WTC11 (cell line): ENCODE data around the gene STIP1. TPM values are rescaled to one million over a fixed set of nuclear protein-coding genes. Genes with fewer than 3 reads are reported as not detected.

ENCODE experiments used
- ATAC-seq: fragments of 200-7000 bp; cut with Tn5 transposase; 2 replicates; pipeline ENCODE4 v1.10.0; 2021; ENCODE audit warnings: mild to moderate bottlenecking, moderate library complexity
- CTCF ChIA-PET: fragments of 300-600 bp; sonication (Branson Sonifier 250); formaldehyde crosslinking; loops from one replicate; lab custom pipeline; 2021; ENCODE audit warnings: antibody characterized with exemption; lab: Charles Lee
- POLR2A ChIA-PET: fragments of 350-600 bp; sonication (Branson Sonifier 250); formaldehyde crosslinking; loops from one replicate; lab custom pipeline; 2021; ENCODE audit warnings: antibody characterized with exemption; lab: Charles Lee
- DNase-seq: peaks from one replicate; pipeline ENCODE4 v3.0.0; 2021; ENCODE audit warnings: low spot score
- H3K27ac Mint-ChIP-seq: 2 replicates; pipeline ENCODE4 v1.8.0; 2021; ENCODE audit warnings: mixed read lengths
- H3K27me3 Mint-ChIP-seq: 2 replicates; pipeline ENCODE4 v1.8.0; 2021; ENCODE audit warnings: low read depth, mild to moderate bottlenecking, moderate library complexity, mixed read lengths
- H3K36me3 Mint-ChIP-seq: 2 replicates; pipeline ENCODE4 v1.8.0; 2021; ENCODE audit warnings: mixed read lengths
- H3K4me1 Mint-ChIP-seq: 2 replicates; pipeline ENCODE4 v1.8.0; 2022; ENCODE audit warnings: mixed read lengths
- H3K4me3 Mint-ChIP-seq: 2 replicates; pipeline ENCODE4 v1.8.0; 2021; ENCODE audit warnings: mild to moderate bottlenecking, moderate library complexity, mixed read lengths
- H3K9me3 Mint-ChIP-seq: 2 replicates; pipeline ENCODE4 v1.8.0; 2021; ENCODE audit warnings: mixed read lengths
- ATF3 ChIP-seq: sonication (generic); formaldehyde crosslinking; conservative IDR thresholded peaks from 2 replicates; pipeline ENCODE4 v1.8.1; 2022; ENCODE audit warnings: mild to moderate bottlenecking, missing genetic modification reagents
- ERG ChIP-seq: fragments of 250-450 bp; sonication (Bioruptor Pico); IDR thresholded peaks from 2 replicates; pipeline ENCODE4 v1.8.0; 2021; ENCODE audit warnings: mild to moderate bottlenecking
- FOXP1 ChIP-seq: sonication (generic); formaldehyde crosslinking; IDR thresholded peaks from 2 replicates; pipeline ENCODE4 v1.8.0; 2022; ENCODE audit warnings: missing genetic modification reagents, mild to moderate bottlenecking, moderate library complexity, borderline replicate concordance
- JUN ChIP-seq: sonication (generic); formaldehyde crosslinking; IDR thresholded peaks from 2 replicates; pipeline ENCODE4 v1.8.0; 2023; ENCODE audit warnings: mild to moderate bottlenecking, missing genetic modification reagents
- MYBL2 ChIP-seq: sonication (generic); formaldehyde crosslinking; IDR thresholded peaks from 2 replicates; pipeline ENCODE4 v1.8.1; 2023; ENCODE audit warnings: mild to moderate bottlenecking, moderate library complexity, missing genetic modification reagents
- NFATC4 ChIP-seq: fragments of 250-450 bp; sonication (Bioruptor Pico); IDR thresholded peaks from 2 replicates; pipeline ENCODE4 v1.9.0; 2021; ENCODE audit warnings: mild to moderate bottlenecking
- RORB ChIP-seq: fragments of 250-450 bp; sonication (Bioruptor Pico); IDR thresholded peaks from 2 replicates; pipeline ENCODE4 v1.9.0; 2021; ENCODE audit warnings: mild to moderate bottlenecking
- ZBTB43 ChIP-seq: sonication (generic); formaldehyde crosslinking; IDR thresholded peaks from 2 replicates; pipeline ENCODE4 v1.8.1; 2023; ENCODE audit warnings: mild to moderate bottlenecking, missing genetic modification reagents
- ZNF121 ChIP-seq: sonication (generic); formaldehyde crosslinking; IDR thresholded peaks from 2 replicates; pipeline ENCODE4 v1.8.0; 2023; ENCODE audit warnings: missing genetic modification reagents
- ZNF232 ChIP-seq: sonication (generic); formaldehyde crosslinking; IDR thresholded peaks from 2 replicates; pipeline ENCODE4 v1.8.0; 2022; ENCODE audit warnings: mild to moderate bottlenecking, missing genetic modification reagents
- ZNF317 ChIP-seq: sonication (generic); formaldehyde crosslinking; IDR thresholded peaks from 2 replicates; pipeline ENCODE4 v1.8.1; 2023; ENCODE audit warnings: low read depth, mild to moderate bottlenecking, moderate library complexity, missing genetic modification reagents, borderline replicate concordance
- total RNA-seq: library from RNA; stranded (reverse); gene quantifications from 3 replicates; pipeline ENCODE4 v1.2.3, GENCODE V29; 2021
- TF ChIP-seq, protein P1 (sequence below): fragments of 200-600 bp; IDR thresholded peaks from 2 replicates; pipeline ENCODE4 v1.8.0; 2022; ENCODE audit warnings: antibody characterized with exemption
- TF ChIP-seq, protein P2 (sequence below): sonication (generic); formaldehyde crosslinking; IDR thresholded peaks from 2 replicates; pipeline ENCODE4 v1.8.0; 2023; ENCODE audit warnings: missing genetic modification reagents, mild to moderate bottlenecking, borderline replicate concordance
- TF ChIP-seq, protein P3 (sequence below): sonication (generic); formaldehyde crosslinking; IDR thresholded peaks from 2 replicates; pipeline ENCODE4 v1.8.0; 2022; ENCODE audit warnings: mild to moderate bottlenecking, missing genetic modification reagents
- TF ChIP-seq, protein P4 (sequence below): fragments of 250-450 bp; sonication (Bioruptor Pico); IDR thresholded peaks from 2 replicates; pipeline ENCODE4 v1.9.0; 2021; ENCODE audit warnings: mild to moderate bottlenecking, borderline replicate concordance
- TF ChIP-seq, protein P5 (sequence below): sonication (generic); formaldehyde crosslinking; IDR thresholded peaks from 2 replicates; pipeline ENCODE4 v1.8.1; 2022; ENCODE audit warnings: mild to moderate bottlenecking, moderate library complexity, missing genetic modification reagents

STIP1 gene
- total RNA-seq, 1 experiment from 2014 or later, result 296 TPM

DNA sequence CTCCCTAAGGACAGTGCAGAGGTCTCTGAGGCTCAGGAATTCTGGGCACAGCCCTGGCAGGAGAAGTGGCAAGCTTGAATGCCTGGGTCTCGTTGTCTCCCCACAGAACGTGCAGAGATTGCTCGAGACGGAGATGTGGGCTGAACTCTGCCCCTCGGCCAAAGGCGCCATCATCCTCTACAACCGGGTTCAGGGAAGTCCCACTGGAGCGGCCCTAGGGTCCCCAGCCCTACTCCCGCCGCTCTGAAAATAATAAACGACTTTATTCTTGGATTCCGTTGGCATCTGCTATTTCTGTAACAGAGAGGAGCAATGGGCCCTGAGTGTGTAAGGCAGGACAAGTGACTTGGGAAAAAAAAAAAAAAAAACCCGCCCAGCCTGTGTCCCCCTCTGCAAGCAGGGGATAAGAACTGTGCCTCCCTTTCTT, 43.8 kb downstream of the STIP1 start:
- H3K36me3 Mint-ChIP-seq, result no peaks in the 10 kb centered on the region
- ATAC-seq (no peak), DNase-seq (no peak)
- TF ChIP-seq RORB (CRISPR knock-in tag), result no peak
- no peak for TF ChIP-seq ERG (CRISPR knock-in tag)
- TF ChIP-seq, protein P1, sequence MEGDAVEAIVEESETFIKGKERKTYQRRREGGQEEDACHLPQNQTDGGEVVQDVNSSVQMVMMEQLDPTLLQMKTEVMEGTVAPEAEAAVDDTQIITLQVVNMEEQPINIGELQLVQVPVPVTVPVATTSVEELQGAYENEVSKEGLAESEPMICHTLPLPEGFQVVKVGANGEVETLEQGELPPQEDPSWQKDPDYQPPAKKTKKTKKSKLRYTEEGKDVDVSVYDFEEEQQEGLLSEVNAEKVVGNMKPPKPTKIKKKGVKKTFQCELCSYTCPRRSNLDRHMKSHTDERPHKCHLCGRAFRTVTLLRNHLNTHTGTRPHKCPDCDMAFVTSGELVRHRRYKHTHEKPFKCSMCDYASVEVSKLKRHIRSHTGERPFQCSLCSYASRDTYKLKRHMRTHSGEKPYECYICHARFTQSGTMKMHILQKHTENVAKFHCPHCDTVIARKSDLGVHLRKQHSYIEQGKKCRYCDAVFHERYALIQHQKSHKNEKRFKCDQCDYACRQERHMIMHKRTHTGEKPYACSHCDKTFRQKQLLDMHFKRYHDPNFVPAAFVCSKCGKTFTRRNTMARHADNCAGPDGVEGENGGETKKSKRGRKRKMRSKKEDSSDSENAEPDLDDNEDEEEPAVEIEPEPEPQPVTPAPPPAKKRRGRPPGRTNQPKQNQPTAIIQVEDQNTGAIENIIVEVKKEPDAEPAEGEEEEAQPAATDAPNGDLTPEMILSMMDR, result no peak
- 0 out of 2 replicates have a peak, but pooled peaks have one; percentile 15 for TF ChIP-seq MYBL2
- TF ChIP-seq ZNF232, result no peak
- H3K4me1 Mint-ChIP-seq, result peaks cover 39% of the 10 kb centered on the region
- H3K27ac Mint-ChIP-seq, result peak overlapping the region; percentile 80
- H3K27me3 Mint-ChIP-seq, result peaks cover 16% of the 10 kb centered on the region
- no peaks in the 10 kb centered on the region for H3K9me3 Mint-ChIP-seq
- H3K4me3 Mint-ChIP-seq, result peak overlapping the region; percentile 82
- ChIA-PET POLR2A (interaction anchor here (0.5 to 1.0 kb wide), 4 partner anchors 20 to 221 kb away, joined by 3 to 5 read pairs (median 3); partner anchors contain the start of genes PRDX5 and STIP1), CTCF (interaction anchor here (0.6 to 2.8 kb wide), 3 partner anchors 21 to 127 kb away, joined by 3 to 25 read pairs (median 3); partner anchors contain the start of gene PLCB3)

- CTCF ChIA-PET, result interaction anchor here (0.6 to 2.8 kb wide), 5 partner anchors 17 to 126 kb away, joined by 3 to 25 read pairs (median 3); partner anchors contain the start of gene PLCB3
- TF ChIP-seq ATF3 (CRISPR knock-in tag), result no peak
- TF ChIP-seq ZBTB43 (CRISPR knock-in tag), result no peak
- TF ChIP-seq JUN (CRISPR knock-in tag), result no peak
- TF ChIP-seq ZNF121 (CRISPR knock-in tag), result no peak
- TF ChIP-seq FOXP1 (CRISPR knock-in tag), result peak; percentile 9; the same call in 1 of the 2 replicates
- TF ChIP-seq, protein P2, sequence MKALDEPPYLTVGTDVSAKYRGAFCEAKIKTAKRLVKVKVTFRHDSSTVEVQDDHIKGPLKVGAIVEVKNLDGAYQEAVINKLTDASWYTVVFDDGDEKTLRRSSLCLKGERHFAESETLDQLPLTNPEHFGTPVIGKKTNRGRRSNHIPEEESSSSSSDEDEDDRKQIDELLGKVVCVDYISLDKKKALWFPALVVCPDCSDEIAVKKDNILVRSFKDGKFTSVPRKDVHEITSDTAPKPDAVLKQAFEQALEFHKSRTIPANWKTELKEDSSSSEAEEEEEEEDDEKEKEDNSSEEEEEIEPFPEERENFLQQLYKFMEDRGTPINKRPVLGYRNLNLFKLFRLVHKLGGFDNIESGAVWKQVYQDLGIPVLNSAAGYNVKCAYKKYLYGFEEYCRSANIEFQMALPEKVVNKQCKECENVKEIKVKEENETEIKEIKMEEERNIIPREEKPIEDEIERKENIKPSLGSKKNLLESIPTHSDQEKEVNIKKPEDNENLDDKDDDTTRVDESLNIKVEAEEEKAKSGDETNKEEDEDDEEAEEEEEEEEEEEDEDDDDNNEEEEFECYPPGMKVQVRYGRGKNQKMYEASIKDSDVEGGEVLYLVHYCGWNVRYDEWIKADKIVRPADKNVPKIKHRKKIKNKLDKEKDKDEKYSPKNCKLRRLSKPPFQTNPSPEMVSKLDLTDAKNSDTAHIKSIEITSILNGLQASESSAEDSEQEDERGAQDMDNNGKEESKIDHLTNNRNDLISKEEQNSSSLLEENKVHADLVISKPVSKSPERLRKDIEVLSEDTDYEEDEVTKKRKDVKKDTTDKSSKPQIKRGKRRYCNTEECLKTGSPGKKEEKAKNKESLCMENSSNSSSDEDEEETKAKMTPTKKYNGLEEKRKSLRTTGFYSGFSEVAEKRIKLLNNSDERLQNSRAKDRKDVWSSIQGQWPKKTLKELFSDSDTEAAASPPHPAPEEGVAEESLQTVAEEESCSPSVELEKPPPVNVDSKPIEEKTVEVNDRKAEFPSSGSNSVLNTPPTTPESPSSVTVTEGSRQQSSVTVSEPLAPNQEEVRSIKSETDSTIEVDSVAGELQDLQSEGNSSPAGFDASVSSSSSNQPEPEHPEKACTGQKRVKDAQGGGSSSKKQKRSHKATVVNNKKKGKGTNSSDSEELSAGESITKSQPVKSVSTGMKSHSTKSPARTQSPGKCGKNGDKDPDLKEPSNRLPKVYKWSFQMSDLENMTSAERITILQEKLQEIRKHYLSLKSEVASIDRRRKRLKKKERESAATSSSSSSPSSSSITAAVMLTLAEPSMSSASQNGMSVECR (CRISPR knock-in tag), result no peak
- TF ChIP-seq, protein P3, sequence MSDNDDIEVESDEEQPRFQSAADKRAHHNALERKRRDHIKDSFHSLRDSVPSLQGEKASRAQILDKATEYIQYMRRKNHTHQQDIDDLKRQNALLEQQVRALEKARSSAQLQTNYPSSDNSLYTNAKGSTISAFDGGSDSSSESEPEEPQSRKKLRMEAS (CRISPR knock-in tag), result peak; percentile 71
- TF ChIP-seq ZNF317 (CRISPR knock-in tag), result no peak
- TF ChIP-seq, protein P4, sequence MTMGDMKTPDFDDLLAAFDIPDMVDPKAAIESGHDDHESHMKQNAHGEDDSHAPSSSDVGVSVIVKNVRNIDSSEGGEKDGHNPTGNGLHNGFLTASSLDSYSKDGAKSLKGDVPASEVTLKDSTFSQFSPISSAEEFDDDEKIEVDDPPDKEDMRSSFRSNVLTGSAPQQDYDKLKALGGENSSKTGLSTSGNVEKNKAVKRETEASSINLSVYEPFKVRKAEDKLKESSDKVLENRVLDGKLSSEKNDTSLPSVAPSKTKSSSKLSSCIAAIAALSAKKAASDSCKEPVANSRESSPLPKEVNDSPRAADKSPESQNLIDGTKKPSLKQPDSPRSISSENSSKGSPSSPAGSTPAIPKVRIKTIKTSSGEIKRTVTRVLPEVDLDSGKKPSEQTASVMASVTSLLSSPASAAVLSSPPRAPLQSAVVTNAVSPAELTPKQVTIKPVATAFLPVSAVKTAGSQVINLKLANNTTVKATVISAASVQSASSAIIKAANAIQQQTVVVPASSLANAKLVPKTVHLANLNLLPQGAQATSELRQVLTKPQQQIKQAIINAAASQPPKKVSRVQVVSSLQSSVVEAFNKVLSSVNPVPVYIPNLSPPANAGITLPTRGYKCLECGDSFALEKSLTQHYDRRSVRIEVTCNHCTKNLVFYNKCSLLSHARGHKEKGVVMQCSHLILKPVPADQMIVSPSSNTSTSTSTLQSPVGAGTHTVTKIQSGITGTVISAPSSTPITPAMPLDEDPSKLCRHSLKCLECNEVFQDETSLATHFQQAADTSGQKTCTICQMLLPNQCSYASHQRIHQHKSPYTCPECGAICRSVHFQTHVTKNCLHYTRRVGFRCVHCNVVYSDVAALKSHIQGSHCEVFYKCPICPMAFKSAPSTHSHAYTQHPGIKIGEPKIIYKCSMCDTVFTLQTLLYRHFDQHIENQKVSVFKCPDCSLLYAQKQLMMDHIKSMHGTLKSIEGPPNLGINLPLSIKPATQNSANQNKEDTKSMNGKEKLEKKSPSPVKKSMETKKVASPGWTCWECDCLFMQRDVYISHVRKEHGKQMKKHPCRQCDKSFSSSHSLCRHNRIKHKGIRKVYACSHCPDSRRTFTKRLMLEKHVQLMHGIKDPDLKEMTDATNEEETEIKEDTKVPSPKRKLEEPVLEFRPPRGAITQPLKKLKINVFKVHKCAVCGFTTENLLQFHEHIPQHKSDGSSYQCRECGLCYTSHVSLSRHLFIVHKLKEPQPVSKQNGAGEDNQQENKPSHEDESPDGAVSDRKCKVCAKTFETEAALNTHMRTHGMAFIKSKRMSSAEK (CRISPR knock-in tag), result no peak
- TF ChIP-seq NFATC4, result no peak
- TF ChIP-seq, protein P5, sequence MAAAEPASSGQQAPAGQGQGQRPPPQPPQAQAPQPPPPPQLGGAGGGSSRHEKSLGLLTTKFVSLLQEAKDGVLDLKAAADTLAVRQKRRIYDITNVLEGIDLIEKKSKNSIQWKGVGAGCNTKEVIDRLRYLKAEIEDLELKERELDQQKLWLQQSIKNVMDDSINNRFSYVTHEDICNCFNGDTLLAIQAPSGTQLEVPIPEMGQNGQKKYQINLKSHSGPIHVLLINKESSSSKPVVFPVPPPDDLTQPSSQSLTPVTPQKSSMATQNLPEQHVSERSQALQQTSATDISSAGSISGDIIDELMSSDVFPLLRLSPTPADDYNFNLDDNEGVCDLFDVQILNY (CRISPR knock-in tag), result no peak
Observed at GRCh38 chr11:64230171-64230984, 44.4 kb downstream of the STIP1 start, which contains the start of gene DNAJC4. Gene DNAJC4, plus strand, starts transcription at chr11:64230548. Its CDS starts 307 bp downstream, at chr11:64230855.

More at GRCh38 chr11:64230171-64230984, 44.4 kb downstream of the STIP1 start, which contains the start of gene DNAJC4:
- H3K9me3 Mint-ChIP-seq, result no peaks in the 10 kb centered on the region
- peak within 1 kb of the TSS; percentile 82 for H3K4me3 Mint-ChIP-seq
- H3K27me3 Mint-ChIP-seq, result peaks cover 16% of the 10 kb centered on the region
- DNase-seq, result peak; percentile 96
- peaks cover 36% of the 10 kb centered on the region for H3K4me1 Mint-ChIP-seq
- ATAC-seq, result peak; percentile 53
- peaks cover 1% of the 10 kb centered on the region; the same call in 1 of the 2 replicates for H3K36me3 Mint-ChIP-seq
- H3K27ac Mint-ChIP-seq, result peak within 1 kb of the TSS; percentile 90
- POLR2A ChIA-PET, result interaction anchor here (0.5 to 1.0 kb wide), 4 partner anchors 21 to 221 kb away, joined by 3 to 5 read pairs (median 3); partner anchors contain the start of genes PRDX5 and STIP1
